Epithelial cell of esophagus (primary cell): ENCODE measurements around the gene ZNF224.

Experiments
- DNase-seq: peaks from one replicate; pipeline ENCODE4 v3.0.0; 2010; ENCODE audit warnings: low read depth
- H3K4me3 ChIP-seq: 2 replicates; pipeline ENCODE4 v1.5.1; 2011; ENCODE audit warnings: mild to moderate bottlenecking, low read length, control low read depth
- TF ChIP-seq, protein P1 (sequence below): IDR thresholded peaks from 2 replicates; pipeline ENCODE4 v1.5.1; 2011; ENCODE audit warnings: low read depth, mild to moderate bottlenecking, low read length, control low read depth, inconsistent platforms; ENCODE audit not compliant: insufficient read depth; ENCODE audit errors: missing control alignments

Gene ZNF224

DNA sequence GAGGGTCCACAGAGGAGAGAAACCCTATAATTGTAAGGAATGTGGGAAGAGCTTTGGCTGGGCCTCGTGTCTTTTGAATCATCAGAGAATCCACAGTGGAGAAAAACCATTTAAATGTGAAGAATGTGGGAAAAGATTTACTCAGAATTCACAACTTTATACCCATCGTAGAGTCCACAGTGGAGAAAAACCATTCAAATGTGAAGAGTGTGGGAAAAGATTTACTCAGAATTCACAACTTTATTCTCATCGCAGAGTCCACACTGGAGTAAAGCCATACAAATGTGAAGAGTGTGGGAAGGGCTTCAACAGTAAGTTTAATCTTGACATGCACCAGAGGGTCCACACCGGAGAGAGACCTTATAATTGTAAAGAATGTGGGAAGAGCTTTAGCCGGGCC is 37.8 kb downstream of the ZNF224 start:
- no peak overlapping the region for H3K4me3 ChIP-seq
- no peak for DNase-seq
- TF ChIP-seq, protein P1, sequence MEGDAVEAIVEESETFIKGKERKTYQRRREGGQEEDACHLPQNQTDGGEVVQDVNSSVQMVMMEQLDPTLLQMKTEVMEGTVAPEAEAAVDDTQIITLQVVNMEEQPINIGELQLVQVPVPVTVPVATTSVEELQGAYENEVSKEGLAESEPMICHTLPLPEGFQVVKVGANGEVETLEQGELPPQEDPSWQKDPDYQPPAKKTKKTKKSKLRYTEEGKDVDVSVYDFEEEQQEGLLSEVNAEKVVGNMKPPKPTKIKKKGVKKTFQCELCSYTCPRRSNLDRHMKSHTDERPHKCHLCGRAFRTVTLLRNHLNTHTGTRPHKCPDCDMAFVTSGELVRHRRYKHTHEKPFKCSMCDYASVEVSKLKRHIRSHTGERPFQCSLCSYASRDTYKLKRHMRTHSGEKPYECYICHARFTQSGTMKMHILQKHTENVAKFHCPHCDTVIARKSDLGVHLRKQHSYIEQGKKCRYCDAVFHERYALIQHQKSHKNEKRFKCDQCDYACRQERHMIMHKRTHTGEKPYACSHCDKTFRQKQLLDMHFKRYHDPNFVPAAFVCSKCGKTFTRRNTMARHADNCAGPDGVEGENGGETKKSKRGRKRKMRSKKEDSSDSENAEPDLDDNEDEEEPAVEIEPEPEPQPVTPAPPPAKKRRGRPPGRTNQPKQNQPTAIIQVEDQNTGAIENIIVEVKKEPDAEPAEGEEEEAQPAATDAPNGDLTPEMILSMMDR, result no peak

DNA sequence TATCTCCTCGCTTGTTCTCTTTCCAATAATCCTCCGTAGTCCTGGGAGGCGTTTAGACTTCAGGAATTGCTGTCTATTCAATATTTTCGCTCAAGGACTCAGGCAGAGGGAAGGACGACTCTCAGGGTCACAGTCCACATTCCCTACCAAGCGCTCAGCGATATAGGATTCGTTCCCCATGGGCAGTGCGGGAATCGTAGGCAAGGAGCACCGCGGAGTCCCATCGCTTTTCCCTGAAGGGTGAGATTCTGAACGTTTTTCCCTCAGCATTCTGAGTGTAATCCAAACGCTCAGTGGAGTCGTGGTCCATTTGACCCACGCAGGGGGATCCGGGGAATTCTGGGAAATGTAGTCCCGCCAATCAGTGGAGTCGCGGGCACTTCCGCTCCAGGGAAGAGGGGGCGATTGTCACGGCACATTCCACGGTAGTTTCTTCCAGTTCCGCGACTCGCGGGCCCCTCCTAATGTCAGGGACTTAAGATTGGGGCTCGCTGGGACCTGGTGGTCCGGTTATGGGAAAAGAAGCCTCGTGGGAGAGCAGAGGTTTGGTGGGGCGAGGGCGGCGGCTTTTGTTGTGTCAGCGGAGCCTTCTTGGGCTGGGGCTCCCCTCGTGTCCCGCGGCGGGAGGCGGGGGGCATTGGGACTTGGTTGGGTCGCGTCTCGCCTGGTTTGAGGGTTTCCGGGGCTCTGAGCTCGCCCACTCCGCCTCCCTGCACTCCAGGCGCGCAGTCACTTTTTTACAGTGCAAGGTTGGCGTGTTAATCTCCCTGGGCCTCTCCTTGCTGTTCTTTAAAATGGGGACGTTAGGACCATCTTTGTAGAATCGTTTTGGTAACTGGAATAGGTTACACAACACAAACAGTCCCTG is 47.3 kb downstream of the ZNF224 start, which contains the start of gene ZNF234:
Gene ZNF234 (plus strand): TSS at position 364 of the 868 bp plus-strand sequence. CDS start 3,079 bp downstream, outside the sequence.
- TF ChIP-seq, protein P1, result no peak
- H3K4me3 ChIP-seq, result peak within 1 kb of the TSS; percentile 86
- peak; percentile 81 for DNase-seq

DNA sequence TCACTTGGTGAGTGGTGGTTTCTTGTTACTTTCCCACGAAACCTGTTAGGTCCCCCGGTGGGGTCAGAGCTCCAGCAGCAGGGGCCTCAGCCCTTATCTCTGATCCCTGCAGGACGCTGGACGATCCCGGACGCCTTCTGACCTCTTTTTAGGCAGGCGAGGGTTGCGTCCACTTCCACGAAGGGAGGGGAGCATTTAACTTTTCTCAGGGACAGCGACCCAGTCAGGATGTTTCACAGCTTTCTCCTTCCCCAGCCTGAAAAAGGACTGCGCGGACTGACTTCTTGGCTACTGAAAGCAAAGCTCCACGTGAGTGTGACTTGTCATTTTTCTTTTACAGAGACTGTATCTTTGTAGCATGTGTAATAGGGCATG is 47.9 kb downstream of the ZNF224 start:
- TF ChIP-seq, protein P1, result no peak
- peak; percentile 19 for DNase-seq
- H3K4me3 ChIP-seq, result peak overlapping the region; percentile 86

DNA sequence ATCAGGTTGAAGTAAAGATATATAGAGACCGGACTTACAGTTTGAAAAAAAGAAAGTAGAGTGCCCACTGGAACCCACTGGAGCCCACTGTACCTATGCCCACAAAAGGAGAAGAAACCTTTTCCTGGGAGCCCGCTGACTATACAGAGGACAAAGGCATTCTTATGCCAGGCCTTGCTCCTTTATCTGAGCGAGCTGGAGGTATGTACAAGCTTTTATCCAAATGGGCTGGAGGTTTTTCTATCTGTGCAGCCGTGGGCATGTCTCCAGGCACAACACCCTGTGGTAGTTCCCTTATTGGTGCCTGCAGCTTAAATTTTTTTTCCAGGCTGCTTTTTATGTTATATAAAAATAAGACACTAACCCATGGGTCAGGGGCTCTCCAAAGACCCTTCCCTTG is 55.6 kb downstream of the ZNF224 start:
- no peak for DNase-seq
- TF ChIP-seq, protein P1, result no peak
- no peak overlapping the region for H3K4me3 ChIP-seq

DNA sequence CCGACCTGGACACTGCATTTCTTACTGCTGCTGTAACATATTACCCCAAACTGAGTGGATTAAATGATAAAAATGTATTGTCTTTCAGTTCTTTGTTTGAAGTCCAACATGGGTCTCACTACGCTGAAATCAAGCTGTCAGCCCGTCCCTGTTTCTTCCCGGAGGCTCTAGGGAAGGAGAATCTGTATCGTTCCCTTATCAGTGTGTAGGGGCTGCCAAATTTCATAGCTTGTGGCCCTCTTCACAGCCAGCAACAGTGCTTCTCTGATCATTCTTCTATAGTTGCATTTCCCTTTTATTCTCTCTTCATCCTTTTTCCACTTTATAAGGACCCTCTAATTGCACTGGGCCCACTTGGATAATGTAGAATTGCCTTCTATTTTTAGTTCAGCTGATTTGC is 57.3 kb downstream of the ZNF224 start:
- DNase-seq, result no peak
- TF ChIP-seq, protein P1, result no peak
- no peak overlapping the region for H3K4me3 ChIP-seq

DNA sequence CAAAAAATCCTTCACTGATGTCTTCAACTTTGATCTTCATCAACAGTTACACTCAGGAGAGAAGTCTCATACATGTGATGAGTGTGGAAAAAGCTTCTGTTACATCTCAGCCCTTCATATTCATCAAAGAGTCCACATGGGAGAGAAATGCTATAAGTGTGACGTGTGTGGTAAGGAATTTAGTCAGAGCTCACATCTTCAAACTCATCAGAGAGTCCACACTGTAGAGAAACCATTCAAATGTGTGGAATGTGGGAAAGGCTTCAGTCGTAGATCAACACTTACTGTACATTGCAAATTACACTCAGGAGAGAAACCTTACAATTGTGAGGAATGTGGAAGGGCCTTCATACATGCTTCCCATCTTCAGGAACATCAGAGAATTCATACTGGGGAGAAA is 62.3 kb downstream of the ZNF224 start:
- no peak overlapping the region for H3K4me3 ChIP-seq
- TF ChIP-seq, protein P1, result no peak

More for the DNA sequence above, 62.3 kb downstream of the ZNF224 start:
- DNase-seq, result no peak
